ENCODE data around the gene TYROBP.
"Not testable (repeated sequence)": the region's sequence is repeated elsewhere in the genome, so short reads cannot be mapped to it uniquely, and the experiment has no call there.

The TYROBP gene

GRCh38 chr19:35931874-35932202 is 23.7 kb upstream of the TYROBP start:
- DNase-seq (ENCODE audit: low read depth in 2 of 2): no peak

- peak; percentile 98 to 99 for DNase-seq (ENCODE audit: low read depth in 2 of 2)
Observed at GRCh38 chr19:35931161-35931873, 23.2 kb upstream of the TYROBP start.

GRCh38 chr19:35929876-35930275 is 21.8 kb upstream of the TYROBP start:
- DNase-seq (ENCODE audit: low read depth in 2 of 2): no peak

- DNase-seq (ENCODE audit: low read depth in 2 of 2): no peak
Observed at GRCh38 chr19:35928507-35928906, 20.4 kb upstream of the TYROBP start.

- no peak for DNase-seq (ENCODE audit: low read depth in 2 of 2)
Observed at GRCh38 chr19:35925501-35925900, 17.4 kb upstream of the TYROBP start.

- no peak for DNase-seq (ENCODE audit: low read depth in 2 of 2)
Observed at GRCh38 chr19:35921012-35921411, 12.9 kb upstream of the TYROBP start.

- no peak for DNase-seq (ENCODE audit: low read depth in 2 of 2)
Observed at GRCh38 chr19:35919306-35919705, 11.2 kb upstream of the TYROBP start.

GRCh38 chr19:35915443-35915842 is 7.3 kb upstream of the TYROBP start:
- no peak for DNase-seq (ENCODE audit: low read depth in 2 of 2)

- no peak for DNase-seq (ENCODE audit: low read depth in 2 of 2)
Observed at GRCh38 chr19:35913589-35913988, 5.5 kb upstream of the TYROBP start.

- no peak for DNase-seq (ENCODE audit: low read depth in 2 of 2)
Observed at GRCh38 chr19:35911790-35912189, 3.7 kb upstream of the TYROBP start.

GRCh38 chr19:35911173-35911572 is 3.1 kb upstream of the TYROBP start:
- no peak for DNase-seq (ENCODE audit: low read depth in 2 of 2)

- DNase-seq (ENCODE audit: low read depth in 2 of 2): not testable (repeated sequence)
Observed at GRCh38 chr19:35910355-35910754, 2.3 kb upstream of the TYROBP start.

- no peak for DNase-seq (ENCODE audit: low read depth in 2 of 2)
Observed at GRCh38 chr19:35909684-35910035, 1.6 kb upstream of the TYROBP start.

GRCh38 chr19:35908973-35909683 is 1.0 kb upstream of the TYROBP start:
- DNase-seq (ENCODE audit: low read depth in 2 of 2): no peak

- no peak for DNase-seq (ENCODE audit: low read depth in 2 of 2)
Observed at GRCh38 chr19:35907377-35907745, 734 bp downstream of the TYROBP start.

- no peak for DNase-seq (ENCODE audit: low read depth in 2 of 2)
Observed at GRCh38 chr19:35905178-35905727, 2.8 kb downstream of the TYROBP start.

- no peak for DNase-seq (ENCODE audit: low read depth in 2 of 2)
Observed at GRCh38 chr19:35904311-35905068, 3.6 kb downstream of the TYROBP start.

- DNase-seq (ENCODE audit: low read depth in 2 of 2): peak; percentile 82 to 88
Observed at GRCh38 chr19:35903550-35904179, 4.4 kb downstream of the TYROBP start.

- no peak for DNase-seq (ENCODE audit: low read depth in 2 of 2)
Observed at GRCh38 chr19:35902870-35903475, 5.1 kb downstream of the TYROBP start.

- peak in 1 of 2 donors; percentile 19 for DNase-seq (ENCODE audit: low read depth in 2 of 2)
Observed at GRCh38 chr19:35901854-35902661, 6.0 kb downstream of the TYROBP start, which contains the start of gene HCST. TSS of gene HCST (plus strand) at chr19:35902529. CDS start at chr19:35902594, 65 bp downstream.
